K562 (cell line): ENCODE results near the gene DEDD2. TPM values are rescaled to one million over a fixed set of nuclear protein-coding genes. Genes with fewer than 3 reads are reported as not detected.

Experiments used
- ATAC-seq: fragments of 200-7000 bp; cut with Tn5 transposase; 3 replicates; pipeline ENCODE4 v1.9.1; 2020; ENCODE audit warnings: moderate library complexity
- BruUV-seq: library from RNA; stranded (reverse); fragments of 400-500 nt; replicated peaks from 2 replicates; lab custom pipeline; 2021; lab: Mats Ljungman, UMichigan
- CTCF ChIA-PET: fragments of 300-600 bp; formaldehyde crosslinking; extraction: SDS; loops from one replicate; lab custom pipeline; 2021; ENCODE audit warnings: low intra/inter-chr PET ratio; lab: Yijun Ruan, JAX
- POLR2A ChIA-PET: fragments of 300-600, 350-650 bp; sonication (Branson Sonifier 250); formaldehyde crosslinking; extraction: SDS; loops from one replicate; lab custom pipeline; 2021; ENCODE audit warnings: antibody characterized with exemption, inconsistent platforms; lab: Yijun Ruan, JAX
- DNase-seq, 4 experiments: peaks; one replicate each; pipeline versions ENCODE4 v3.0.0 to v3.0.0-alpha.2; 2011 to 2018; ENCODE audit warnings: low spot score in 3 of 4, mixed read lengths in 3 of 4; ENCODE audit errors: extremely low read depth in 1 of 4
- FAIRE-seq: peaks from 2 replicates; lab custom pipeline; 2011; peaks lifted over from hg19 to GRCh38; lab: Jason Lieb, UNC
- H2AFZ ChIP-seq: 2 replicates; pipeline ENCODE4 v1.6.0; 2011; ENCODE audit warnings: low read depth, low read length, control low read depth, inconsistent platforms
- H3K27ac ChIP-seq: fragments of 200-600 bp; 3 replicates; pipeline ENCODE4 v1.8.0; 2011; ENCODE audit warnings: low read depth, mild to moderate bottlenecking, control low read depth, inconsistent platforms, low read length, moderate library complexity, mixed read lengths; ENCODE audit errors: extremely low read depth
- H3K27me3 ChIP-seq, 2 experiments: fragments of 300-600 bp in 1 of 2; 2 replicates in 1 of 2; 3 replicates in 1 of 2; pipeline versions ENCODE4 v1.6.0 to v1.8.0; 2011; ENCODE audit warnings: inconsistent platforms in 2 of 2, low read length in 2 of 2, mild to moderate bottlenecking in 1 of 2, mixed read lengths in 1 of 2, moderate library complexity in 1 of 2; ENCODE audit not compliant: control insufficient read depth in 2 of 2, insufficient read depth in 2 of 2
- H3K36me3 ChIP-seq: fragments of 300-600 bp; 3 replicates; pipeline ENCODE4 v1.8.0; 2011; ENCODE audit warnings: mild to moderate bottlenecking, low read length, inconsistent platforms; ENCODE audit not compliant: control insufficient read depth, insufficient read depth
- H3K4me1 ChIP-seq, 2 experiments: fragments of 200-600 bp in 1 of 2; replicated peaks in 1 of 2; 2 replicates in 1 of 2; 3 replicates in 1 of 2; pipeline versions ENCODE4 v1.5.1 to v1.8.0; 2011; ENCODE audit warnings: inconsistent platforms in 2 of 2, low read length in 2 of 2, mild to moderate bottlenecking in 1 of 2, mixed read lengths in 1 of 2, moderate library complexity in 1 of 2; ENCODE audit not compliant: control insufficient read depth in 2 of 2, insufficient read depth in 2 of 2
- H3K4me2 ChIP-seq: 2 replicates; pipeline ENCODE4 v1.6.1; 2011; ENCODE audit warnings: low read length, control low read depth, inconsistent platforms, mixed read lengths; ENCODE audit not compliant: insufficient read depth
- H3K4me3 ChIP-seq: fragments of 200-600 bp; sonication (generic), shearing (Covaris generic); 2 replicates; pipeline ENCODE4 v1.5.1; 2016; ENCODE audit warnings: control low read depth, inconsistent platforms
- H3K79me2 ChIP-seq: fragments of 200-600 bp; 3 replicates; pipeline ENCODE4 v1.8.0; 2011; ENCODE audit warnings: low read length, inconsistent platforms; ENCODE audit not compliant: control insufficient read depth, insufficient read depth
- H3K9ac ChIP-seq, 2 experiments: 2 replicates each; pipeline versions ENCODE4 v1.6.0 to v1.6.1; 2011; ENCODE audit warnings: low read depth in 2 of 2, low read length in 2 of 2, control low read depth in 1 of 2, inconsistent platforms in 1 of 2, mild to moderate bottlenecking in 1 of 2, mixed read lengths in 1 of 2; ENCODE audit not compliant: insufficient read depth in 1 of 2
- H3K9me1 ChIP-seq: one replicate; pipeline ENCODE4 v1.6.0; 2011; ENCODE audit warnings: inconsistent platforms, mild to moderate bottlenecking, low read length, moderate library complexity; ENCODE audit not compliant: control insufficient read depth, insufficient read depth
- H3K9me3 ChIP-seq: replicated peaks from 2 replicates; pipeline ENCODE4 v1.5.1; 2011; ENCODE audit warnings: low read depth, low read length, inconsistent platforms; ENCODE audit not compliant: control insufficient read depth, insufficient read depth
- H4K20me1 ChIP-seq: replicated peaks from 2 replicates; pipeline ENCODE4 v1.6.1; 2011; ENCODE audit warnings: low read length, inconsistent platforms, mixed read lengths; ENCODE audit not compliant: control insufficient read depth, insufficient read depth
- JUNB ChIP-seq: fragments of 450-650 bp; formaldehyde crosslinking; conservative IDR thresholded peaks from 2 replicates; pipeline ENCODE4 v1.4.0; 2020; ENCODE audit warnings: mild to moderate bottlenecking
- SMARCE1 ChIP-seq: fragments of 450-650 bp; IDR thresholded peaks from 2 replicates; pipeline ENCODE4 v1.7.1; 2016; ENCODE audit warnings: mild to moderate bottlenecking
- SOX6 ChIP-seq: fragments of 450-650 bp; IDR thresholded peaks from 2 replicates; pipeline ENCODE4 v1.6.1; 2014; ENCODE audit warnings: mild to moderate bottlenecking
- STAG1 ChIP-seq: sonication (generic); formaldehyde crosslinking; IDR thresholded peaks from 2 replicates; pipeline ENCODE4 v1.5.0; 2020; ENCODE audit warnings: missing genetic modification reagents, borderline replicate concordance
- TAF7 ChIP-seq: fragments of 450-650 bp; IDR thresholded peaks from 2 replicates; pipeline ENCODE4 v1.6.1; 2016; ENCODE audit warnings: missing genetic modification characterization, missing compliant biosample characterization
- TCFL5 ChIP-seq: fragments of 250-450 bp; sonication (Bioruptor Pico); conservative IDR thresholded peaks from 2 replicates; pipeline ENCODE4 v1.6.1; 2021; ENCODE audit warnings: mild to moderate bottlenecking, moderate library complexity, matching md5 sums
- WGBS: fragments of 100-300 bp; shearing (Covaris generic); methylation state at CpG from one replicate; pipeline ENCODE4 v1.1.6; 2016; ENCODE audit warnings: low coverage, mixed read lengths; ENCODE audit not compliant: insufficient coverage; ENCODE audit errors: missing lambda C conversion rate; 5-methylcytosine and 5-hydroxymethylcytosine counted together
- in situ Hi-C: fragments of 300-500 bp; cut with MboI; formaldehyde crosslinking; loops from 4 replicates; pipeline ENCODE4 v1.15.0; 2018; ENCODE audit warnings: inconsistent platforms, mixed read lengths
- intact Hi-C: fragments of 100-400 bp; cut with micrococcal nuclease; formaldehyde crosslinking; loops from 2 replicates; pipeline ENCODE4 v1.14.2; 2022
- polyA plus RNA-seq, 8 experiments: library from polyadenylated mRNA; depleted of rRNA in 4 of 8; stranded (reverse) in 5 of 8; unstranded in 3 of 8; fragments of >200 nt; fragmentation: Nextera tagmentation in 2 of 8; fragmentation: Illumina TruSeq in 1 of 8; extraction: Ambion mirVana in 2 of 8; extraction: Trizol in 1 of 8; gene quantifications; 2 replicates each; pipeline versions ENCODE4 v1.2.1 to v1.2.3, GENCODE V29; 2011 to 2014; ENCODE audit warnings: inconsistent platforms in 1 of 8, missing spikeins in 1 of 8
- total RNA-seq, 7 experiments: library from RNA; depleted of rRNA in 6 of 7; stranded (reverse); fragments of >200 nt in 6 of 7; fragmentation: Illumina TruSeq in 2 of 7; extraction: Trizol in 2 of 7; gene quantifications; 2 replicates each; pipeline versions ENCODE4 v1.2.1 to v1.2.3, GENCODE V29; 2011 to 2021; ENCODE audit warnings: low replicate concordance in 1 of 7
- TF ChIP-seq, protein P1 (sequence below): fragments of 450-650 bp; IDR thresholded peaks from 2 replicates; pipeline ENCODE4 v1.6.1; 2016

DEDD2 gene
- total and polyA plus RNA-seq, 9 of the 15 experiments (the other 6 are each of a cell fraction or from before 2014, with no cell fraction given) = 4.3 to 43.0 (median 29.2) TPM

DNA sequence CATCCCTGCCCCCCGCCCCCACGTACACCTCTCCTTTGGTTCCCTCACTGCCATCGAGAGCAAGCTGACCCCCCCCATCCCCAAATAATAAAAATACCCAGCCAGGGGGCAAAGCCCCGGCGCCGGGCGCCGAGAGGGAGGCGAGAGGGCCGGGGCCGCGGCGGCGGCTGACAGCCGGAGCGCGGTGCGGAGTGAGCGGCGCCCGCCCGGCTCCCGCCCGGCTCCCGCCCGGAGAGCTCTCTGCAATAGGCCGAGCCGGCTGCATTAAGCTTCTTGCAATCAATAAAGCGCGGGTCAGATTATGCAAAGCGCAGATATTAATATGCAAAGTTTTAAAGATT, 40.9 kb downstream of the DEDD2 start:
- ChIA-PET POLR2A (interaction anchor here (0.8 to 1.2 kb wide), 3 partner anchors 12 to 49 kb away, joined by 3 to 4 read pairs (median 3); no protein-coding TSS in a partner anchor), CTCF (interaction anchor here (0.6 to 0.9 kb wide), 2 partner anchors 68 to 226 kb away, joined by 3 read pairs; no protein-coding TSS in a partner anchor)
- H3K79me2 ChIP-seq = no peaks in the 10 kb centered on the region
- in situ Hi-C loops (no loop called here), intact Hi-C loops (no loop called here)
- peak overlapping the region; percentile 15; the same call in 1 of the 2 replicates for H3K4me3 ChIP-seq
- H2AFZ ChIP-seq = no peak overlapping the region
- no peaks in the 10 kb centered on the region for H3K9me1 ChIP-seq
- TF ChIP-seq SMARCE1 (no peak), JUNB (no peak), TAF7 (tag) (no peak), STAG1 (CRISPR knock-in tag) (no peak), TCFL5 (CRISPR knock-in tag) (no peak), SOX6 (no peak)
- TF ChIP-seq, protein P1, sequence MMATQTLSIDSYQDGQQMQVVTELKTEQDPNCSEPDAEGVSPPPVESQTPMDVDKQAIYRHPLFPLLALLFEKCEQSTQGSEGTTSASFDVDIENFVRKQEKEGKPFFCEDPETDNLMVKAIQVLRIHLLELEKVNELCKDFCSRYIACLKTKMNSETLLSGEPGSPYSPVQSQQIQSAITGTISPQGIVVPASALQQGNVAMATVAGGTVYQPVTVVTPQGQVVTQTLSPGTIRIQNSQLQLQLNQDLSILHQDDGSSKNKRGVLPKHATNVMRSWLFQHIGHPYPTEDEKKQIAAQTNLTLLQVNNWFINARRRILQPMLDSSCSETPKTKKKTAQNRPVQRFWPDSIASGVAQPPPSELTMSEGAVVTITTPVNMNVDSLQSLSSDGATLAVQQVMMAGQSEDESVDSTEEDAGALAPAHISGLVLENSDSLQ = no peak
- no peak overlapping the region for H3K9ac ChIP-seq
- WGBS = 1% methylated on average over 15 of the region's 31 CpGs
- ATAC-seq = peak; percentile 55
- FAIRE-seq = no peak
- no peaks in the 10 kb centered on the region for H3K9me3 ChIP-seq
- H3K4me1 ChIP-seq = peaks cover 0 to 15% of the 10 kb centered on the region in 2 experiments; a peak in 3 of 5 replicates
- no peak overlapping the region for H3K4me2 ChIP-seq
- BruUV-seq = no TSS peak
- H3K27me3 ChIP-seq = peaks cover 51 to 88% of the 10 kb centered on the region in 2 experiments
- DNase-seq = peak in 1 of 4 experiments; percentile 45
- peaks cover 22% of the 10 kb centered on the region; the same call in 1 of the 2 replicates for H4K20me1 ChIP-seq
- no peaks in the 10 kb centered on the region for H3K36me3 ChIP-seq
- no peak overlapping the region for H3K27ac ChIP-seq
